Activated T-cell treated with anti-CD3 and anti-CD28 coated beads for 24 hours (primary cell): ENCODE results near the gene ROMO1.
"Not testable (repeated sequence)": the region's sequence is repeated elsewhere in the genome, so short reads cannot be mapped to it uniquely, and the experiment has no call there.

Experiments used
- DNase-seq: peaks from one replicate; pipeline ENCODE4 v3.0.0-alpha.2; 2020; ENCODE audit warnings: low read depth

ROMO1 gene

DNA sequence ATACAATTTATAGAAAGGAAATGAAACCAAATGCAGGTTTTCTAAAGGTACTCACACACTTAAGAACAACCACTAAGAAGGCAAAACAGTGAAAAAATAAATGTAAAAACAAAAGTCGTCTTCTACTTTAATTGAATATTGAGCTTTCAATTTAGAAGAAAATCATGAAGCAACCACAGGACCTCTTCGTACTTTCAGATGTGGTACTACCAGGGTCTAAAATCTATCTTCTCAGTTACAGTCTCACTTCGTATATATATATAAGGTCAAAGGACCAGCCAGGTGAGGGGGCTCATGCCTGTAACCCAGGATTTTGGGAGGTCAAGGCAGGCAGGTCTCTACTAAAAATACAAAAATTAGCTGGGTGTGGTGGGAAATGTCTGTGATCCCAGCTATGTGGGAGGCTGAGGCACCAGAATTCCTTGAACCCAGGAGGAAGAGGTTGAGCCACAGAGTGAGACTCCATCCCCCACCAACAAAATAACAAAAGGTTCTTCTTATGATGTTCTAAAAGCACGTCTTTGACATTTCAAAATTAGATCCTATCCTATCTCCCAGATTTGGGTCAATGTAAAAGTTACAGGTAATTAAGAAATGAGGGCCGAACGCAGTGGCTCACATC, 12.5 kb downstream of the ROMO1 start:
- no peak for DNase-seq

DNA sequence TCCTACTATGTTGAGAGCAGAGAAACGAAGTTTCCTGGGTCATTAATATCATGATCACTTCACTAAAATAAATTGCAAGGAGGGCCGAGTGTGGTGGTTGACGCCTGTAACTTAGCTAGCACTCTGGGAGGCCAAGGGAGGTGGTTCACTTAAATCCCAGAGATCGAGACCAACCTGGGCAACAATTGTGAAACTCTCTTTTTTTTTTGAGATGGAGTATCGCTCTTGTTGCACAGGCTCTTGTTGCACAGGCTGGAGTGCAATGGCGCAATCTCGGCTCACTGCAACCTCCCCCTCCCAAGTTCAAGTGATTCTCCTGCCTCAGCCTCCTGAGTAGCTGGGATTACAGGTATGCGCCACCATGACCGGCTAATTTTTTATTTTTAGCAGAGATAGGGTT, 13.9 kb downstream of the ROMO1 start:
- DNase-seq = not testable (repeated sequence)

DNA sequence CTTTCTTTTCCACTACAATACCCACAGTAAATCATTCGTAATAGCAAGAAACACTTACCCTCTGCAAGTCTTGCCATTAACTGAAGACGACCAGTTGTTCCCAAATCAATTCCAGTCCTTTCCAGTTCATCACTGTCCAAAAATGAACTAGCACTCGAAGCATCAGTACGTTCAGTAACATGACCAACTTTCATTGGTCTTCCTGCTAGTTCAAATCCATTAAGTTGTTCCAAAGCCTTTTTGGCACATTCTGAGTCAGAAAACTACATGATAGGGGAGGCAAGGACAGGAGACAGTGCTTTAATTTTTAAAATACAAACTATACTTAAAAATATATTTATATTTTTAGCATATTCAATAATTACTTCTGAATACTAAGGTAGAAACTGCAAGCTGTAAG, 14.9 kb downstream of the ROMO1 start:
- DNase-seq = no peak

DNA sequence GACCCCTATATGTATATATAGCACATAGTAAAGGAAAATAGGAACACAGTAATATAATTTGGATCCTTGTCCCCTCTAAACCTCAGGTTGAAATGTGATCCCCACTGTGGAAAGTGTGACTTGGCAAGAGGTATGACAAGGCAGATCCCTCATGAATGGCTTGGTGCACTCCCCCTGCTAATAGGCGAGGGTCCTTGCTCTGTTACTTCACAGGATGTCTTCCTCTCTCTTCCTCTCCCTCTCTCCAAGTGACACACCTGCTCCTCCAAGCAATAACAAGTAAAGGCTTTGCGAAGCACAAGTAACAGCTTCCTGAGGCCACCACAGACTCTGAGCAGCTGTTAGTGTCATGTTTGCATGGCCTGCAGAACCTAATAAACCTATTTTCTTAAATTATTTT, 16.4 kb downstream of the ROMO1 start:
- DNase-seq = no peak

DNA sequence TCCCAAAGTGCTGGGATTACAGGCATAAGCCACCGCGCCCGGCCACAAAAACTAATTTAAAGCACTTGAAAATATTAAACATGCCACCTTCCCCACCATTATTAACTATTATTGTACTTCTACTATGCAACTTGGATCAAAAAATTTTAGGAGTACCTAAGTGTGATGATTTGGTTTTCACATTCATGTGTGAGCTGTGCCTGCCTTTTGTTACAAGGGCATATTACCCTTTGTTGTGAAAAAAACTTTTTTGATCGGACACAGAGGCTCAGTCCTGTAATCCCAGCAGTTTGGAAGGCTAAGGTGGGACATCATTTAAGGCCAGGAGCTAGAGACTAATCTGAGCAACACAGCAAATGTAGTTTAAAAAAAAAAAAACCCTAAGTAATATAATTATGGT, 17.1 kb downstream of the ROMO1 start:
- no peak for DNase-seq

DNA sequence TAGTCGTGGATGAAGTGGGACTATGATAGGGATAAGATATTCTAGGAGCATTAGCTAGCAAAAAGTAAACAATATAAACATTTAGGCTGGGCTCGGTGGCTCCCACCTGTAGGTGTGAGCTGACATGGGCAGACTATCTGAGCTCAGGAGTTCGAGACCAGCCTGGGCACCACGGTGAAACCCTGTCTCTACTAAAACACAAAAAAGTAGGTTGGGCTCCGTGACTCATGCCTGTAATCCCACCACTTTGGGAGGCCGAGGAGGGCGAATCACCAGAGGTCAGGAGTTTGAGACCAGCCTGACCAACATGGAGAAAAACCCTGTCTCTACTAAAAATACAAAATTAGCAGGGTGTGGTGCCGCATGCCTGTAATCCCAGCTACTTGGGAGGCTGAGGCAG, 19.1 kb downstream of the ROMO1 start:
- not testable (repeated sequence) for DNase-seq

DNA sequence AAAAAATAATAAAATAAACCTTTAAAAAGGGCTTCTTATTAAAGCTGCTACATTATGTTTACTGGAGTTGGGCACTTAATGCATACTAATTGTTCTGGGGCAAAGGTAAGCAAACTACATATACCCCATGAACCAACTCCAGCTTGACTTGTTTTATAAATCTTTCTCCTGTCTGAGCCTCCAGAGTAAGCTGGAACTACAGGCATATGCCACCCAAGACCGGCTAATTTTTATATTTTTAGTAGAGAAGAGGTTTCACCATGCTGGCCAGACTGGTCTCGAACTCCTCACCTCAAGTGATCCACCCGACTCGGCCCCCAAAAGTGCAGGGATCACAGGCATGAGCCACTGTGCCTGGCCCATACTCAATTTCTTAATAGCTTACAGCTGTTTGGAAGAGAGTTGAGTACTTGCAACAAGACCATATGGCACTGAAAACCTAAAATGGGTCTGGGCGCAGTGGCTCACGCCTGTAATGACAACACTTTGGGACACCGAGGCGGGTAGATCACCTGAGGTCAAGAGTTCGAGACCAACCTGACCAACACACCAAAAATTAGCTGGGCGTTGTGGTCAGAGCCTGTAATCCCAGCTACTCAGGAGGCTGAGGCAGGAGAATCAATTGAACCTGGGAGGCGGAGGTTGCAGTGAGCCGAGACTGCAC, 19.9 kb downstream of the ROMO1 start:
- no peak for DNase-seq

DNA sequence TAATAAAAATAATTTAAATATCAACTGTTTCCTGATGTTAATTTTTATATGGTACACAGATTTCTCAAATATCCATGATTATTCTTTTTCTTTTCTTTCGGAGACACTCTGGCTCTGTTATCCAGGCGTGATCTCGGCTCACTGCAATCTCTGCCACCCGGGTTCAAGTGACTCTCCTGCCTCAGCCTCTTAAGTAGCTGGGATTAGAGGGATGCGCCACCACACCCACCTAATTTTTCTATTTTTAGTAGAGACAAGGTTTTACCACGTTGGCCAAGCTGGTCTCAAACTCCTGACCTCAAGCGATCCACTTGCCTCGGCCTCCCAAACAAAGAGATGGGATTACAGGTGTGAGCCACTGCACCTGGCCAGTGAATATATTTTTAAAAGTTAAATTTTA, 20.5 kb downstream of the ROMO1 start:
- no peak for DNase-seq

DNA sequence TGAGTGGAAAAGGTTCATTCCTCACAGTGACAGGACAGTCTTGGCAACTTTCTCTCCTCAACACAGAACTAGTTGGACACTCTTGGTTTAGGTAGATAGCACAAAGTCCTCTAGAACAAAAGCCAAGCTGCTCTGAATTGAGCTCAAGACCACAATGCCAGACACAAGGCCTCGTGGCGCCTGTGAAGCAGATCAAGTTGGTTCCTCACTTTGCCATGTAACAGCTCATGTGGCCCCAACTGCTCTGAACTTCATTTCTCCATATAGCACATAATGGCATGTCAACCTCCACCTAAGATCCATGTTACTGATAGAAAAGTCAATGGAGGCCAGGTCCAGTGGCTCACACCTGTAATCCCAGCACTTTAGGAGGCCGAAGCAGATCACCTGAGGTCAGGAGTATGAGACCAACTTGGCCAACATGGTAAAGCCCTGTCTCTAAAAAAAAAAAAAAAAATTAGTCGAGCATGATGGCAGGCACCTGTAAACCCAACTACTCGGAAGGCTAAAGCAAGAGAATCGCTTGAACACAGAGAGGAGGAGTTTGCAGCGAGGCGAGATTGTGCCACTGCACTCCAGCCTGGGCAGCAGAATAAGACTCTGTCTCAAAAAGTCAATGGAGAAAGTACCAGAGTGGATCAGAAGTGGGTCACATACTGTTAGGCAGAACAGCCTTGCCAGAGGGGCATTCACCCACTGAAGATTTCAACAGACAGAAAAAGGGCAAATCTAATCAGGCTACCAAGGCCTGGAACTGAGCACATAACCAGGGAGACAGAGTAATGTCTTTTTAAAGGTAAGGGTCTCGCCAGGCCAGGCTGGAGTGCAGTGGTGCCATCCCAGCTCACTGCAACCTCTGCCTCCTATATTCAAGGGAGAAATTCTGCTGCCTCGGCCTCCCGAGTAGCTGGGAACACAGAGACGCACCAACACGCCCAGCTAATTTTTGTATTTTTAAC, 21.2 kb downstream of the ROMO1 start:
- no peak for DNase-seq

DNA sequence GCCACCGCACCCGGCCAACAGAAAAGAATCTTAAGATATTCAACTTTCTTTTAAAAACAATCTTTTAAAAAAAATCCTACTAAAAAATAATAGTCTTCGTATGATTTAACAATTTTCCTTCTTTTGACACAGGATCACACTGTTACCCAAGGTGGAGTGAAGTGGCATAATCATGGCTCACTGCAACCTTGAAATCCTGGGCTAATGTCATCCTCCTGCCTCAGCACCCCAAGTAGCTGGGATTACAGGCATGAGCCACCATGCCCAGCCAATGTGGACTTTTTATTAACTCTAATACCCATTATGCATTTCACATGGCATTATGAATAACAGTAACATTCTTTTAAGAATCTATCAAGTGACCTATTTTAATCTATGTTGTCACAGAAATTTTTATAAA, 22.0 kb downstream of the ROMO1 start:
- DNase-seq = no peak

DNA sequence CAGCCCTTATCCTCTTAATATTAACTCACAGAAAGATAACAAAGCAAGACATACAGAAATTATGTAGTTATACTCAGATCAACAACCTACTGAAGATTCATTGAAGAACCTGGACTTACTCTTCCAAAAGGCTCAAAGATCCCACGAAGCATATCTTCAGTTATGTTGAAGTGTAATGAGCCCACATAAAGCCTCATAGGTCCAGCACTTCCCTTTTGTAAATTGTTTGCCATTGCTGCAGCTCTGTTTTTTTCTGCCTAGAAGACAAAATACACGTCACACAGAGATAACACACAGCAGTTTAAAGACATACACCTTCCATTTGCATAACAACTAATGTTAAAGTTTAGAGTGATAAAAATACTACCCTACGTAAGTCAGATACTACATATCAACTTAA, 22.4 kb downstream of the ROMO1 start:
- no peak for DNase-seq

DNA sequence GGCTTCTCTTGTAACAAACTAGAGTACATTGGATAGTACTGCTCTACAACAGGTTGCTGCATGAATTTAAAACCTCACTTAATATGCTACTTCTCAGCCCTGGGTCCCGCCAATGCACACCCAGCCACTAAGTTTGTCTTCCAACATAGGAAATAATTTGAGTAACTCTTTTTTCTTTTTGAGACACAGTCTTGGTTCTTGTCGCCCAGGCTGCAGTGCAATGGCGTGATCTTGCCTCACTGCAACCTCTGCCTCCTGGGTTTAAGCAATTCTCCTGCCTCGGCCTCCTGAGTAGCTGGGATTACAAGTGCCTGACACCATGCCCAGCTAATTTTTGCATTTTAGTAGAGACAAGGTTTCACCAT, 24.1 kb downstream of the ROMO1 start:
- not testable (repeated sequence) for DNase-seq

DNA sequence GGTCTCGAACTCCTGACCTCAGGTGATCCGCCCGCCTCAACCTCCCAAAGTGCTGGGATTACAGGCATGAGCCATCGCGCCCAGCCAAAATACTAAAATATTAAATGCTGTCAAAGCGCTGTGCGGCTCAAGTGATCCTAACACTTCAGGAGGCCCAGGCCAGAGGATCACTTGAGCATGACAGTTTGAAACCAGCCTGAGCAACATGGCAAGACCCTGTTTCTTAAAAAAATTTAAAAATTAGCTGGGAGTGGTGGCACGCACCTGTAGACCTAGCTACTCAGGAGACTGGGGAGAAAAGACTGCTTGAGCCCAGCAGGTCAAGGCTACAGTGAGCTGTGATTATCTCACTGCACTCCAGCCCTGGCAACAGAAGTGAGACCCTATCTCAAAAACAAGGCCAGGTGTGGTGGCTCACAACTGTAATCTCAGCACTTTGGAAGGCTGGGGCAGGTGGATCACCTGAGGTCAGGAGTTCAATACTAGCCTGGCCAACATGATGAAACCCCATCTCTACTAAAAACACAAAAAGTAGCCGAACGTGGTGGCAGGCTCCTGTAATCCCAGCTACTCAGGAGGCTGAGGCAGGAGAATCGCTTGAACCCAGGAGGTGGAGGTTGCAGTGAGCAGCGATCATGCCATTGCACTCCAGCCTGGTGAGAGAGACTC, 24.6 kb downstream of the ROMO1 start:
- not testable (repeated sequence) for DNase-seq

DNA sequence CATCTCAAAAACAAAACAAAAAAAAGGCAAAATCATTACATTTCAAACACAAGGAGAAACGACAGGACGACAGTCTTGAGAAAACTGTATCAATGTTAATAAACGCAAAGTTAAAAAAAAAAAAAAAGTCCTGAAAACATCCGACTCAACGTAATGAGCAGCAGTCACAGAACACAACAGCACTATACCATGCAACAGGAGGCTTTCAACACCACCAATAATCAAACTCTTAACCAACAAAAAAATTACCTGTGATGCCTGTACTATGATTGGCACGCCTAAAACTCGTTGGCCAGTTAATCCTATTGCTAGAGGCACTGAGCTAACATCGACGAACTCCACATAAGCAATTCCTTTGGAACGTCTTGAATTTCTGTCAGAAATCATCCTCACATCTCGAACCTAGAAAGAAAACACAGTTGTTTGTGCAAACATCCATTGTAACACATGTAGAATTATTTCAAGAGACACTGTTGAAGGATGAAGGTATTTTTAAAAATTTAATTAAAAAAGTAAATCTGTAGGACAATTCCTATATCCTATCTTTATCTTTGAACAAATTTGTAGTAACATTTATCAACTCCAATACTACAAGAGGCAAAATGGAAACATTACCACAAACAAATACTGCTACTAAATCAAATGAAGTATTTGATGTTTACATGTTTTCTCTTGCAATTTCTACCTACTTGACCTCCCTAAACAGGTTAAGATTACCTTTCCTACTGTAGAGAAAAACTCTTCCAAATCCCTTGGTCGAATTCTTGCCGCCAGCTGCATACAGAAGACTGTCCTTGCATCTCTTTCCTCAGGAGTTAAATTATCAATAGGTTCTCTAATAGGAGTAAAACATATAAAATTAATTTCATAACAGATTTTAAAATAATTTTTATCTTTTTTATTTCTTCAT, 25.4 kb downstream of the ROMO1 start:
- DNase-seq = no peak

DNA sequence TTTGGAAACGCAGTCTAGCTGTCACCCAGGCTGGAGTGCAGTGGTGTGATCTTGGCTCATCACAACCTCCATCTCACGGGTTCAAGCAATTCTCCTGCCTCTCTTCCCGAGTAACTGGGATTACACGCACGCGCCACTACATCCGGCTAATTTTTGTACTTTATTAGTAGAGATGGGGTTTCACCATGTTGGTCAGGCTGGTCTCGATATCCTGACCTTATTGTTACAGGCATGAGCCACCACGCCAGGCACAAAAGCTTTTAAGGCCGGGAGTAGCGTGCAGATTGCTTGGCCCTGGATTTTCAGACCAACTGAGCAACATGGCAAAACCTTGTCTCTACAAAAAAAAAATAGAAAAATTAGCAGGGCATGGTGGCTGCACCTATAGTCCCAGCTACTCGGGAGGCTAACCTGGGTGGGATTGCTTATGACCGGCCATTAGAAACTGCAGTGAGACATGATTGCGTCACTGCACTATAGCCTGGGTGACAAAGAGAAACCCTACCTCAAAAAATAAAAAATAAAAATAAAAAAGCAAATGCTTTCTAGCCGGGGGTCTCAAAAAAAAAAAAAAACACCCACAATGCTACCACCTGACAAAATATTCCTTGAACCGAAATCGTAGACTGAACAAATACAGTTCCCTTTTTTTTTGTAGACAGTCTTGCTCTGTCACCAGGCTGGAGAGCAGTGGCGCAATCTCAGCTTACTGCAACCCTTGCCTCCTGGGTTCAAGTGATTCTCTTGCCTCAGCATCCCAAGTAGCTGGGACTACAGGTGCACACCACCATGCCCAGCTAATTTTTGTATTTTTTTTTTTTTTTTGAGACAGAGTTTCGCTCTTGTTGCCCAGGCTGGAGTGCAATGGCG, 27.9 kb downstream of the ROMO1 start:
- DNase-seq = no peak

DNA sequence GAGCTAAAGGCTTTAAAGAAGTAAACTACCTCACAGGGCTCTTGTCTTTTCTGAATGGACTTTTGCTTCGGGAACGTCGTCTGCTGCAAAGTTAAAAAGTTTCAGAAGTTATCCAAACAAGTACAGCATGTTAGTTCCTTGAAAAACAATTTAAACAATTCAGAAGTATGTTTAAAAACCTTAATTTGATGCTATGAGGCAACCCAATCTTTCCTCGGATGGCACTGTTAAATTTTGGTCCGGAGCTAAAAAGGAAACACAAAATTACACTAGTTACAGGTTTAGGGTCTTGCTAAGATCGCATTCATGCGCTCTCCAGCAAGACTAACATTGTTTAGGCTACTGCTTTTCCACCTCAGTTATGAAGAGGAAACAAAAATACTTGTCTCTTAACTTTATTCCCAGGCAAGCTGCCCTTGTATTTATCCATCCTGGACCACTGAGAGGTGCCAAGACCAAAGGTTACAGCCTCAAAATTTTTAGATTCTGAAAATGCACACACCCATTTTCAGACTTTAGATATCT, 30.1 kb downstream of the ROMO1 start:
- no peak for DNase-seq

DNA sequence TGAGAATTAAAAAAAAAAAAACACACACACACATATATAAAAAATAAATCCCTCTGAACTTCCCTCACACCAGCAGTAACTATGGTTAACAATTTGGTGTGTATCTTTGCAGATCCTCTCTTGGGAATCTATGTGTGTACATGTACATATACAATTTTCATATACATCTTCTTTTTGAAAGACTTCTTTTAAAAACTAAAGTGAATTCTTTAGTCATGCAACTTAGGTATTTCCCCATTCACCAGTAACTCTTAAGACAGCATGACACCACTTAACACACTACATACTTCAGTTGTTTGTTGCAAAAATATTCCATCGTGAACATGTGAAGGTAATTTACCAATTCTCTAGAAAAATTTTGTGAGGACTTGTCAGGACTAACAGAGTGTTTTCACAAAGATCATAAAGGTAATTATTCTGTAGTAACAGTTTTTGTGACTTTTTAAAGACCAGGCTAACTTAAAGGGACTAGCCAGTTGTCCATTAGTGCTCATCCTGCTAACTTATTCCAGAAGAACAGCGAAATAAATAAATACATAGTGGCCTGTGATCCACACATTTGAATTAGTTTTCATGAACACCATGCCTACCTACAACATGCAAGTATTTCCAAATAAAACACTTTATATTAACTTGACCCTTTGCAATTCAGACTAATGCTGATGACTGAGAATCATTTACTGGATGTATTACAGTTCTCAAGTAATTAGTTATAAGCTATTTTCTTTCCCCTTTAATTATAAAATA, 30.8 kb downstream of the ROMO1 start:
- no peak for DNase-seq

DNA sequence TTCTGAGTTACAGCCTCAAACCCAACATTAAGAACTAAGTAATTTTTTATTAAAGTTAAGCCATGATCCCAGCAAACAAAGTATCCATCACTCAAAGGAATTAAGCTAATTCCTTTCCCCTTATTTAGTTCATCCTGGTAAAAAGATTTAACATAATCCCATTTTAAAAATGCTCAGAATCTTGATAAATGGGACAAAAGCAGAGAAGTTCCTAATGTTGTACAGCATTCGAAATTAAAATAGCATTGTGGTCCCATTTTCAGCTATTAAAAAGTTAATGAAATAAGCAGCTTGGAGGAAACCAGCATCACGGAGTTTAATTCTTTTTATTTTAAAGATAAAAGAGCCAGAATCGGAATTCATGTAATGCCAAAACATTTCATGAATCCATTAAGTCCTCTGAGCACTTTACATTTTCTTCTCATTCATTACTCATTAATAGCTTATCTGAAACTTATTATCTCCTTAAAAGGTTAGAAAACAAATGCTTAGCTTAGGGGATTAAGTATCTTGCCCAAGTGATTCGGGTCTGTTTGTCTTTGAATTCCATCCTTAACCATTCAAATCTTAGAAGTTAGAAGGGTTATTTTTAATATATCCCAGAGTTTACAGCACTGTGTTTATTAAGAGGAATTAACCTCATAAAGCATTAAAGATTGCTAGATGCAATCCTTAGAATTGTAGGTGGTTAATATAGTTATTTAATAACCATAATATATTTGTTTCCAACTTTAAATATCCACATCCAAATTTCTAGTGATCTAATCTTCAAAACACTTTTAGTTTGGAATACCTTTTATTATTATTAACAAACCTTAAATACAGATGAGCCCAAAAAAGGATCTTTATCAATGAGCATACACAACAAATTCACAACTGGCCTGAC, 31.6 kb downstream of the ROMO1 start:
- DNase-seq = no peak

DNA sequence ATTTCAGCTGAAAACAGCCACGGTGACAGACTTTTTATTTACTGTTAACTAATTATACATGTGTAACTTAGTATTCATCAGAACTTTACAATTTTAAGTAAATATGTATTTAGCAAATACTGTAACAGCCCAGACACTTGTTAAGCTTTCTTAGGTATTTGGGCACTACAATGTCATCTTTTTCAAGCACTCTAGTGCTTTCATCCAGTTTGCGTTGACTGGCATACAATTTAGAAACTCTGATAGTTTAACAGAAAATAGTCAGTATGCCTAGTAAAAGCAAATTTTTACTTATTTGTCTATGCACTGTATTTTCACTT, 32.2 kb downstream of the ROMO1 start:
- DNase-seq = no peak
